Measurements from ENCODE around the gene FGD1.
"Not testable (repeated sequence)": the region's sequence is repeated elsewhere in the genome, so short reads cannot be mapped to it uniquely, and the experiment has no call there.

FGD1 gene

DNA sequence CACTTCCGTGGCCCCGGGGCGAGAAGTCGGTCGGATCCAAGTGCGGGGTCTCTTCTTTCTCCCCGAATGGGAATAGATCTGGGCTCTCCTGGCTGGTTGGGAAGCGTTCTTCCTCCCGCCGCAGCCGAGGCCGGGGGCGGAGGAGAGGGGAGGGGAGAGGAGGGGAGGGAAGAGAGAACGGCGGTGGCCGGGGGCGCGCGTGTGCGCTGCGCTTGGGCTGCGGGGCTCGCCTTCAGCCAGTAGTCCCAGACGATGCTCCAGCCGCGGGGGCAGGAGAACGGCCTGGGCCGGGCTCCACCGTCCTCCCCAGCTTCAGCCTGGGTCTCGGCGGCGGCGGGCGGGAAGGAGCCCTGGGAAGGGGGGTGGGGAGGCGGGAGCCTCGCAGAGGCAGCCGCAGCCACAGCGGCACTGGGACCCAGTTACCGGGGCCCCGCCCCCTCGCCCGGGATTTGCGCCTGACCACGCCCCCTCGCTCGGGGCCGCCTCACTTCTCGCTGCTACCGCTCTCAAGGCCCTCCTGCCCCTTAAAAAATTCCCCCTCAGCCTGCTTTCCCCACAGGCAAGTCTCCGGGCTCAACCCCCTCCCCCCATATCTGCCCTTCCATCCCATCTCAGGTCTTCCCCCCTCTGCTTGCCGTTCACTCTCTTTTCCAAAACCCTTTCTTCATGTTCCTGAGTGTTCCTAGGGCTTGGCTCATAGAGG, at the start of gene FGD1:
Gene FGD1, minus strand, starts transcription at position 421 of the 703 bp plus-strand sequence. CDS start 802 bp downstream, outside the sequence.
- peak; percentile 71 for DNase-seq

DNA sequence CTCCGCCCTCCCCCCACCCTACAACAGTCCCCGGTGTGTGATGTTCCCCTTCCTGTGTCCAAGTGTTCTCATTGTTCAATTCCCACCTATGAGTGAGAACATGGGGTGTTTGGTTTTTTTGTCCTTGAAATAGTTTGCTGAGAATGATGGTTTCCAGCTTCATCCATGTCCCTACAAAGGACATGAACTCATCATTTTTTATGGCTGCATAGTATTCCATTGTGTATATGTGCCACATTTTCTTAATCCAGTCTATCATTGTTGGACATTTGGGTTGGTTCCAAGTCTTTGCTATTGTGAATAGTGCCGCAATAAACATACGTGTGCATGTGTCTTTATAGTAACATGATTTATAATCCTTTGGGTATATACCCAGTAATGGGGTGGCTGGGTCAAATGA, 46.2 kb upstream of the FGD1 start:
- DNase-seq = not testable (repeated sequence)

DNA sequence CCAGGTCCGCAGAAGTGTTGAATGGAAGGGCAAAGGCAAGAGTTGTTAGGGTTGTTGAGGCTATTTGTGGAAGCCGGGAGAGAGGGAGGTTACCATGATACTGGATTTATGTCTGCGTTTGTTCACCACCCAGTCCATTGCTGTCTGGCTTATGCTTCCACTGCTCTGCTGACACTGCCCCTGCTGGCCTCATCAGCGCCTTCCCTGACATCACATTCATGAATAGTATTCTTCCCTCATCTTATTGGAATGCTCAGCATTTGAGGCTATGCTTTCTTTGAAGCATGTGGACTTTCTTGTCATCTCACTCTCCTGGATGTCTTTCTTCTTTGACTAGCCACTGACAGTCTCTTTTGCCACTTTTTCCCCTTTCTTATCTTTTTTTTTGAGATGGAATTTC, 44.3 kb upstream of the FGD1 start:
- no peak for DNase-seq

DNA sequence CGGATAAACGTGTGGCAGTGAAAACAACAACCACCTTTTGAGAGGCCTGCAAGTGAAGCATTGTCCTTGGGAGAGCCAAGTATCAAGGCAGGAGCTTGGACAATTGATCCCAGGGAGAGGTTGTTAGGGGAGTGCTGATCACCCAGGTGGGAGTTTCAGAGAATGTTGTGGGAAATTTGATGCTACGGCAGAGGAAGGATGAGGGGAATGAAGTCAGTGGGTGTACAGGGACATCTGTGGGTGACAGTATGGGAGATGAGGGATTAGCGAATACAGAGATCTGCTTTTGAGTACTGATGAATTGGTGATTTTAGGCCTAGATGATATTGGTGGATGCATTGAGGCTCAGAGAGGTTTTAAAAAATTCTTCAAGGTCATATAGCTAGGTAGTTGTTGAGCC, 38.2 kb upstream of the FGD1 start:
- DNase-seq = no peak

DNA sequence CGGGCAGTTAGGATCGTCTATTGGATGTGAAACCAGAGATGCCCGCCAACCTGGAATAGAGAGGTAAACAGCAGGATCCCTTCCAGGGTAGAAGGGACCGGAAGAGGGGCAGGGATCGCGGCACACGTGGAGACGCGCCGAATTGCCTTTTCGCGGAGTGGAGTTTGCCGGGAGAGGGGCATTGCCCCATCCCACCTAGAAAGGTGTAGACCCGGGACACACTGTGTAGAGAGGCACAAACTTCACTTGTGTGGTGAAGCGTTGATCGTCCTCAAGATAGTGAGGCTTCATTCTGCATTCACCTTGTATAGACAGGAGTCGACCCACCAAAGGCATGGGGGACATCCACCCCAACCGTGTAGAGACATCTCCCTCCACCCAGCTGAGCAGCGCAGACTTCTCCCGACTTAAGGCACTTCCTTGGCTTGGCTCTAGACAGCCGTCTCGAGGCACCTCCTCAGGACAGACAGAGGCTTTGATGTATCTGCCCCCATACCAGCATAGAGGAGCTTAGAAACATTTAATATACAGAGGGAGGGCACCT, 34.4 kb upstream of the FGD1 start:
- no peak for DNase-seq

DNA sequence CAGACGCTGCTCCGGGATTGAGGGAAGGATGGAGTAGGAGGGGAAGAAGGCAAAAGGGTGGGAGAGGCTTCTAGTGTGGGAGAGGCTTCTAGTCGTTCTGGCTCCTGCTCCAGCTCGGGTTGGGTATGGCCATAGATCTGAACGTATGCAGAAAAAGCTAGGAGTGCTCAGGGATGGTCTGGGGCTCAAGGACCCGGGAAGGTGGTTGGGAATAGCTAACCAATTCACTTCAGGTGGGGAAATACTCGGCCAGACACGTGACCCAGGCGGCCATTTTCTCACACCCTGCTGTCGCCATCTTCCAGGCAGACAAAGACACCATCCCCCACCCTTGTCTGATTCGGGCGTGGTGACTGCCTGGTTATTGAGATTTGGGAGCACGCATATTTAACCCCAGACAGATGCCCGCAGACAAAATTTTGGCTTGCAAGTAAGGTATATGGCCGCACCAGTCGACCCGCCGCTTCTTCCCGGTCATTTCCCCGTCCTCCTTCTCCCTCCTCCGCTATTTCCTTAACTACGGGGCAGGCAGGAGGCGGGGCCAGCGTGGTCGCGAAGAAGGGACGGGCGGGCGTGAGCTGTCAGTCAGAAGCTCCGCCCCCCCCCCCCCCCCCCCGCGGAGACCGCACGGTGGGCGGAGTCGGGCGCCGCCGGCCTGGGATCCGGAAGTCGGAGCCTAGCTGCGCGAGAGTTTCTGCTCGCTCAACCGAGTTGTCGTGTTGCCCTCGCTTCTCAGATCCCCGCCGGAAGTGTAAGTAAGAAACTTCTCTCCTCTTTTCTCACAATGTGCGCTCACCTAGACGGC, 33.7 kb upstream of the FGD1 start, which contains the start of gene GNL3L:
Gene GNL3L, plus strand, starts transcription at position 668 of the 805 bp plus-strand sequence. CDS start 2,348 bp downstream, outside the sequence.
- peak; percentile 90 for DNase-seq

DNA sequence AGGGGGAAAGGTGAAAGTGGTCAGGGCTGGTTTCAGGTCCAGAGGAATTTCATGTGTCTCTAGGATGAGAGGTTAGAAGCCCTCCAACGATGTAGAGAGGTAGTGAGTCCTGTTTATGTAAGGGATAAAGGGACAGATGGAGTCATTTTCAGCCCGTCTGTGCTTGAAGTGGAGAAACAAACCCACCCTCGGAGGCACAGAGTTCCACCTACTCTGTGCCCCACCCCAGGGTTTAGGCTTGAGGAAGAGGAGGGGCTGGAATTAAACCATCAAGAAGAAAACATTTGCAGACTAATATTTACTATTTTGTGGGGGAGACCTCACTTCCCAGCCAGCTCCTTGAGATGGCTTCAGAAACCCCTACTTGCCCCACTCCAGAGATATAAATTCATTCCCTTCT, 33.1 kb upstream of the FGD1 start:
- DNase-seq = peak; percentile 61

DNA sequence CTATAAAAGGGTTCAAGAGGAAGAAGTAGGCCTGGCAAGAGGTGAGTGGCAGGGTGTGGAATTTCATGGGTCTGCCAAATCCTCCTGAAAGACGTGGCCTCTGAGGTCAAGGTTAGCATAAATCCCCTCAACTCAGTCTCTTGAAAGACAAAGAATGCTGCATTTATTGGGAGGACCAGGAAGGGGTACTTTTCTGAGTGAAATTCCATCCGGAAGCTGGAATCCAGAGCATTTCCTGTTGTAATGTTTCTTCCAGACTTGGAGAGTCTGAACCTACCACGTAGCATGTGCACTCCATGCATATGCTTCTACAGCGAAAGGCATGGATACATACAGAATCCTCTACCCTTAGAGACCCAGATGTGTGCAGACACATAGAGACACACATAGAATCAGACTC, 13.4 kb upstream of the FGD1 start:
- DNase-seq = no peak

DNA sequence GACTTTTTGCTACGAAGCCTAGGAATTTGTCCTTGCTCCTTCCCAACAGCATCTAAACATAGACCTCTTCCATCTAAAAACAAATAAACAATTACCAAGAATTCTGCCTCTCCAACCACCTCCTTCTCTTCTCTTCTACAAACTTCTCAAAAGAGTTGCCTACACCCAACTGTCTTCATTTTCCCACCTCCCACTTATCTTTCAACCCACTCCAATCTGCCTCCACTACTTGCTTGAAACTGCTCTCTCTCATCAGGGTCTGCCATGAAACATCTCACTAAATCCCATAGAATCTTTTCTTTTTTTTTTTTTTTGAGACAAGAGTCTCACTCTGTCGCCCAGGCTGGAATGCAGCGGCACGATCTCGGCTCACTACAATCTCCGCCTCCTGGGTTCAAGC, 902 bp upstream of the FGD1 start:
- no peak for DNase-seq

DNA sequence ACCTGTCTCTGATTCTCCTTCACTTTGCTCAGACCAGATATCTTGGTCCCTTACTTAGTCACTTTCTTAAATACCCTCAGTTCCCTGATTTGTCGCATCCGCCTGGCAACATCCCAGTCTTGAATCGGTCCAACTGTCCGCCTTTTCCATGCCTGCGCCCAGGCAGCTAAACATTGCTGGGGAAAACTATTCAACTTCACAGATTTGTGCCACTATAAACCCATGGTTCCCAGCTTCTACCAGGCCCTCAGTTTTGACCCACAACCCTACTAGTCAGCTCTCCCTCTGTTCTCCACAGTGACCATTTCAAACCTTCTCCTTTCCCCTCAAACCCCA, 451 bp upstream of the FGD1 start:
- DNase-seq = no peak

DNA sequence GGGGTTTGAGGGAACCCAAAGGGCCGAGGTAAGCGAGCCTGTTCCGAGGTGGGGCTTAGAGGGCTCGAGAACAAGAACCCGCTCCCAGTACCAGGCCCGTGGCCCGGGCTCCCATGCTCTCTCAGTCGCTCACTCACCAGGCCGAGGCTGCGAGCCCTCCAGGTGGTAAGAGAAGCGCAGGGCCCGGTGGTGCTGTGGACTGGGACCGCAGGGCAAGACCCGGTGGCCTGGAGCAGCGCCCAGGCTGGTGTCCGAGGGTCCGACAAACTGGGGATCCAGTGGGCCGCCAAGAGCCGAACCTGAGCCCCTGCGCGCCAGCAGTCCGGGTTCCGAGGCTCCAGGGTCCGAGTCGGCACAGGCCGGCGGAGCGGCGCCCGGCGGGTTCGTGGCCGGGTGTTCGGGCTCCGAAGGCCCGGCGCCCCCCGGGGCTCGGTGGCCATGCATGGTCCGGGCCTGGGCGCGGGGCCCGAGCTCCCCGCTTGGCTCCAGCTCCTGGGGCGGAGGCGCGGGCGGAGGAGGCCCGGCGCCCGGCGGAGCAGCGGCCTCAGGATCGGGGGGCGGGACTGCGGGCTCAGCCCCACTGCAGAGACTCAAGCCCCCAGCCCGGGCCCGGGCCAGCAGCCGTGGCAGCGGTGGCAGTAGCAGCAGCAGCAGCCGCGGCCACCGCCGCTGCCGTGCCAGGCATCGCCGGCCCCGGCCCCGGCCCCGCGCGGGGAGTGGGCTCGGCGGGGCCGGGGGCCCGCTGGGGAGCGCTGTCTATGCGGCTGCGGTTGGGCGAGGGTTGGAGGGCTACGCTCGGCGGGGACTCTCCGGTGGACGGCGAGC, 833 bp downstream of the FGD1 start:
- DNase-seq = peak; percentile 39

DNA sequence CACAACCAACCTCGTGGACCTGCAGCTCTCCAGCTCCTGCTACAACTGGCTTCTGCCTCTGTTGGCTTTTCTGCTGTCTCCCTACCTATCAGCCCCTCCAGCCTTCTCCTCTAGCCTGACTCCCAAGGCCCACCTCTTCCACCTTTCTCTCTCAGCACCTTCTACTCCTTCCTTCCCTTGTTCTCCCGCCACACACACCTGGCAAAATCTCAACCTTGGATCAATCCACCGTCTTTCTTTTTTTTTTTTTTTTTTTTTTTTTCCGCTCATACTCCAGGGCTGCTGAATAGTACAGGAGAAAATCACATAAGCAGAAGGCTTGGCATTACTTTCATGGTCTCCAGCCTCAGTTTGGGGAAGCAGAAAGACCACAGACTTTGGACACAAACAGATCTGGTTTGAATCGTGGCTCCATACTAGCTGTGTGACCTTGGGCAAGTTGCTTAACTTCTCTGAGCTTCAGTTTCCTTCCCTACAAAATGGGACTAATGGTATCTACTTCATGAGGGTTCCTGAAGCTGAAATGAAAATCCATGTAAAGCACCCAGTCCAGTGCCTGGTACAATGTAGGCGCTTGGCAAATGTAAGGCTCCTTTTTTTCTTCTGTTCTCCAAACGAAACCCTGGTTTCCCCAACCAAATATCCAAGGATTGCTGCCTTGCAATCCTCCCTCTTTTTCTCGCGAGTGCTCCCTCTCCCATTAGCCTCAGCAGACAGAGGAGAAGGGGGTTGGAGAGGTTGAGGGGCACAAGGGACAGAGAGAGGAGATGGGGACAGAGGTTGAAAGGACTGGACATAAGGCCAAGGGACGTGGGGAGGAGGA, 1.7 kb downstream of the FGD1 start:
- no peak for DNase-seq

DNA sequence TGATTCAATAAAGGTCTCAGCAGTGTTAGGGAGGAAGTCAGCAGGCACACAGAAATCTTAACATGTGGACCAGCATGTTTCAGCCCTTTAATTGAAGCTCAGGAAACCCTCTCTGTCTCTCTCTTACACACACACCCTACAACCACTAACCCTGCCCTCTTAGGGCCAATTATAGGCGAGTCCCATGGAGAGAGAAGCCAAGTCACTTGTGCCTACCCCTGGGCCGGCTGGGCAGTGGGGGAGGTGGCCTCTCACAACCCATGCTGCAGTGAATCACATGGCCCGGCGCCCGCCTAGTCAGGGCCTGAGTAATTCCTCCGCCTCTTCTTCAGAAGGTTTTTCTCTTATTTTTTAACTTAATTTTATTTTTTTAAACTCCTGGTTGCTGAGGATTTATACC, 3.7 kb downstream of the FGD1 start:
- no peak for DNase-seq

DNA sequence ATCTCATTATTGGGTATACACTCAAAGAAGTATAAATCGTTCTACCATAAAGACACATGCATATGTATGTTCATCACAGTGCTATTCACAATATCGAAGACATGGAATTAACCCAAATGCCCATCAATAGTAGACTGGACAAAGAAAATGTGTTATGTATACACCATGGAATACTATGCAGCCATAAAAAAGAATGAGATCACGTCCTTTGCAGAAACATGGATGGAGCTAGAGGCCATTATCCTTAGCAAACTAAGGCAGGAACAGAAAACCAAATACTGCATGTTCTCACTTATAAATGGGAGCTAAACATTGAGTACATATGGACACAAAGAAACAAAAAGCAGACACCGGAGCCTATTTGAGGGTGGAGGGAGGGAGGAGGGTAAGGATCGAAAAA, 6.2 kb downstream of the FGD1 start:
- DNase-seq = not testable (repeated sequence)

DNA sequence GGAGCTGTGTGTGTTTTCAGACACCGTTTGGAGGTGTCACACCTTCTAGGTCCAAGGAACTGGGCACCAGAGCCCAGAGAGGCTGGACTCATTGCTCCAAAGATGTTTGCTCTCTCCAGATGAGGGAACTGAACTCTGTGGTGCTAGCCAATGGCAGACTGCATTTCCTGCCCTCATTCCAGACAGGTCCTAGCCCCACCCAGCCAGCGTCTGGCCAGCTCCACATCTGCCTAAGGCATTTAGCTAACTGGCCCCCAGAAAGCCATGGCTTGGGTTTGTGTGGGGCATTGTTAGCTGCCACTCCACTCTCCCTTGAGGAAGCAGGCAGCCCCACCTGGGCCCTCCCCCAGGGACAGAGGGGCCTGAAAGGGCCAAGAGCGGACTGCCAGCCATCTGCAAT, 11.4 kb downstream of the FGD1 start:
- DNase-seq = no peak

DNA sequence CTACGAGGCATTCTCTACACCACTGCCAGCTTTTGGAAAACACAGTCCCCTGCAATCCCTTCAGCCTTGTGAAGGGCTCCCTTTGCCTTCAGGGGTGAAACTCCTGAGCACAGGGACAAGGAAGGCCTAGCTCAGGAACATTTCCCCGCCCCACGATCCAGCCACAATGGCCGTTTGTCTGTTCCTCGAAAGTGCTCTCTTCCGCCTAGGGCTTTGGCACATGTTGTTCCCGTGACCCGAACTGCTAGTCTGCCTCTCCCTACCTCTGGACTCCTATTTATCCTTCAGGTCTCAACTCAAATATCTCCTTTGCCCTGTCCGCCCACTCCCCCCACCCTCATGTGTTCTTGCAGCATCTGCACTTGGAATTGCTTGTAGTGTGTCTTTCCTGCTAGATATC, 12.1 kb downstream of the FGD1 start:
- no peak for DNase-seq

DNA sequence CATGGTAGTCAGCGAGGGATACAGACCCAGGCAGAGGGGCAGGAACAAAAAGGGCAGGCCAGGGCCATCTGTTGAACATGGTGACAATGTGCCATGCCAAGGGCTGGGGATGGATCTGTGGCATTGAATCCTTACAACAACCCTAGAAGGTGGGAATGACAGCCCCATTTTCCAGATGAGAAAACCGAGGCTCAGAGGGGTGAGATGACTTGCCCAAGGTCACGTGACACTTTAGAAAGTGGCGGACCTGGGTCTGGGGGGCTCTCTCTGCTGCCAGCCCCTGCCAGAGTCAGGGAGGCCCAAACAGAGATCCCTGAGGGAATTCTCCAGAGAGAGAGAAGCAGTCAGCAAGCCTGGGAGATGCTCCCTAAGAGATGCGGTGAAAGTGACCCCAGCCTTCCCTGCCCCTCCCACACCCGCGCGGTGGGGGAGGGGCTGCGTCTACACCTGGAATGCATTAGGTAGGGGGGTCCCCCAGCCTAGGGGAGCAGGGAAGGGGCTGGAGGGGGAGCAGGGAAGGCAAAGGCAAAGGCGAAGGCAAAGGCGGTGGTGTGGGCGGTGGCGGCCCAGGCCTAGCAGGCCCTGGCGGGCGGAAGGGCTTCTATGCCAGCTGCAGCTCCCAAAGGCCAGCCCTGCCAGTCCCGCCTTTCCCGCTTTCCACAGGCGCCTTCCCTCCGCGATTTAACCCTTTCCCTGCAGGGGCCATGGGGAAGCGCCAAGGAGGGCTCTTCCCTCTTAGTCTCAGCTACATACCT, 13.0 kb downstream of the FGD1 start:
- no peak for DNase-seq

DNA sequence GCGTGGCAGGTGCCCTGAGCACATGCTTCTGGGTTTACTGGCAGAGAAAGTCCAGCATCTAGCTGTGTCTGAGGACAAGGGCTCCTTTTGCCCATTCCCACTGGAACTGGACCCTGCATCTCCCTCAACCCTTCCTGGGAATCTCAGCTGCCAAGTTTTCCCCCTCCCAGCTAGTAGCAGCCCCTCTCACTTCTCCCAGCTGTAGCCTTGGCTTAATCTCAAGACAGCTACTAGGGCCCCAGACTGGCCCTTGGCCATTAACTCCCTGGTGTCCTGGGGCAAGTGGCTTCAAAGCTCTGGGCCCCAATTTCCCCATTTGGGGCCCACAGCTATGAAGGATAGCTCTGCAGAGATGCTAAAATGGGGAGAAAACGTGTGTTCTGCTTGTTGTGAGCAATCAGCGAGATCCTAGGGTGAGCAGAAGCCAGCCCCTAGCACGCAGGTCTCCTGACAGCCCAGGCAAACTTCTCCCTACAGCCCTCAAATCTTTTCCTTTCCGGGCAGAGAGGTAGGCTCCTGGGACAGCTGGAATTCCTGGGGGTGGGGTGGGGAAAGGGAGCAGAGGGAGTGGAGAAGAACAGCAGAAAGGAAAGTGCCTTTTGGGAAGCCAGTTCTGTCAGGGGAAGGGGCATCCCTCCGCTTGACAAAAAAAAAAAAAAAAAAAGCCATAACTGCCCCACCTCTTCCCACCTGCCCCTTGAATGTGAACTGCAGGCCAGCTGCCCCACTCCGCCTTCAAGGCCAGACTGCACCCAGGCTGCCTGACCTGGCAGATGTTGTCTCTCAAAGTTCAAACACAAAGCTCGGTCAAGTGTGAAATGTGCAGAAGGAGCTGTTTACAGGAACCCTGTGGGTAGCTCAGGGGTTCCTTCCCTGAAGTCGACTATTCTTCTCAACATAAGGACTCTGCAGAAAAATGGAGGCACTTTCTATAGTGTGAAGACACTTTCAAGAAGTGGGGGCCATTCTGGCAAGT, 16.6 kb downstream of the FGD1 start:
- DNase-seq = peak; percentile 62

DNA sequence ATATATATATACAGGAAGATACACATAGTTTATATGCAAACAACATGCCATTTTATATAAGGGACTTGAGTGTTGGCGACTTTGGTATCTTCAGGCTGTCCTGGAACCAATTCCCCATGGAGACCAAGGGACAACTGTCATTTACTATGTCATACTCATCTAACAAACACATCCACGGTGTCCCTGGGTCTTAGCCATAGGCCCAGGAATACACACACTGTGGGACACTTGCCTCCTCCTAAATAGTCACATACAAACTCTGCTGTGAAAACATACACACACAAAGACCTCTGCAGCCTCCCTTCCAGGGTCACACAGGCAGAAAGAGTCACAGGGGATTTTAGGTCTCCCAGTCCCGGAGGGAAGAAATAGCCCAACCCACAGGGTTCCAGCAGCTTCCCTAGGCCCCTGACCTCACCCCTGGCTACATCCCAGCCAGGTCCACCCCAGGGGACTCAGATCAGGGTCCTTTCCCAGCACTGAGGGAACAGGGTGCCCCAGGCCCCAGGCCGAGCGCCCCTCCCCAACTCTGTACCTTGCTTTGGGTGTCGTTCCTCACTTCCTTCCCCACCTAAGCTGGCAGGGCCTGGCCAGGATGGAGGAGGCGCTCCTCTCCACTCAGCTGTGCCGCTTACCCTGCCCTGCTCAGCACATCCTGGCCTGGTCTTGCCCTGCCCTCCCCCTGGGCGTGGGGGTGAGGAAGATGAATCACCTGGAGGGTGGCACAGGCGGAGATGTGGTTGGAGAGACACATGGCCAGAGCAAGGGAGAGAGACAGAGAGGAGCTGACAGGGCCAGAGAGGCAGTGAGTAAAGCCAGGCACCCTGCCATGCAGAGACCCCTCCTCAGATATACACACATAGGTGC, 21.8 kb downstream of the FGD1 start:
- DNase-seq = no peak

Data from NCI-H146 (cell line).